Tibial artery (tissue), 4 donors: Measurements from ENCODE around the gene TBC1D7.

Experiments used
- DNase-seq, 2 donors: peaks; one replicate each; pipeline ENCODE4 v3.0.0-alpha.2; 2019
- H3K27ac ChIP-seq, 2 donors: fragments of 200-600 bp; sonication (generic) in 1 of 2; 1 replicate in 1 of 2; 2 replicates in 1 of 2; pipeline ENCODE4 v1.5.1; 2018 to 2019; ENCODE audit warnings: mild to moderate bottlenecking in 1 of 2
- H3K27me3 ChIP-seq, 2 donors: fragments of 200-600 bp; sonication (generic) in 1 of 2; one replicate each; pipeline versions ENCODE4 v1.5.1 to v1.6.0; 2016 to 2019
- H3K36me3 ChIP-seq, 3 donors: fragments of 200-600 bp; sonication (generic) in 2 of 3; one replicate each; pipeline ENCODE4 v1.5.1; 2016 to 2019; ENCODE audit warnings: mild to moderate bottlenecking in 2 of 3
- H3K4me1 ChIP-seq, 4 donors: fragments of 200-600 bp; sonication (generic) in 2 of 4; 1 replicate in 3 of 4; 2 replicates in 1 of 4; pipeline ENCODE4 v1.5.1; 2016 to 2019
- H3K4me3 ChIP-seq, 2 donors: fragments of 200-600 bp; sonication (generic) in 1 of 2; 1 replicate in 1 of 2; 2 replicates in 1 of 2; pipeline ENCODE4 v1.5.1; 2018 to 2019; ENCODE audit warnings: mild to moderate bottlenecking in 2 of 2
- H3K9me3 ChIP-seq, 3 donors: fragments of 200-600 bp; sonication (generic) in 1 of 3; one replicate each; pipeline ENCODE4 v1.5.1; 2016 to 2019
- intact Hi-C: fragments of 100-400 bp; cut with DNase I; formaldehyde crosslinking; loops from one replicate; pipeline ENCODE4 v1.15.0; 2023; ENCODE audit warnings: low total_unique reads
- TF ChIP-seq, protein P1 (sequence below), 2 experiments: fragments of 200-600 bp in 1 of 2; fragments of 450-650 bp in 1 of 2; IDR thresholded peaks; one replicate each; pipeline ENCODE4 v1.5.1; 2017 to 2019; ENCODE audit warnings: antibody characterized with exemption in 2 of 2, mild to moderate bottlenecking in 1 of 2, moderate library complexity in 1 of 2

The TBC1D7 gene

GRCh38 chr6:13296536-13296997 lies 31.8 kb downstream of the TBC1D7 start:
- H3K4me3 ChIP-seq = no peak overlapping the region
- H3K9me3 ChIP-seq = no peaks in the 10 kb centered on the region
- intact Hi-C loops = no loop called here
- no peaks in the 10 kb centered on the region for H3K27me3 ChIP-seq
- H3K4me1 ChIP-seq = no peaks in the 10 kb centered on the region
- DNase-seq = no peak
- TF ChIP-seq, protein P1, sequence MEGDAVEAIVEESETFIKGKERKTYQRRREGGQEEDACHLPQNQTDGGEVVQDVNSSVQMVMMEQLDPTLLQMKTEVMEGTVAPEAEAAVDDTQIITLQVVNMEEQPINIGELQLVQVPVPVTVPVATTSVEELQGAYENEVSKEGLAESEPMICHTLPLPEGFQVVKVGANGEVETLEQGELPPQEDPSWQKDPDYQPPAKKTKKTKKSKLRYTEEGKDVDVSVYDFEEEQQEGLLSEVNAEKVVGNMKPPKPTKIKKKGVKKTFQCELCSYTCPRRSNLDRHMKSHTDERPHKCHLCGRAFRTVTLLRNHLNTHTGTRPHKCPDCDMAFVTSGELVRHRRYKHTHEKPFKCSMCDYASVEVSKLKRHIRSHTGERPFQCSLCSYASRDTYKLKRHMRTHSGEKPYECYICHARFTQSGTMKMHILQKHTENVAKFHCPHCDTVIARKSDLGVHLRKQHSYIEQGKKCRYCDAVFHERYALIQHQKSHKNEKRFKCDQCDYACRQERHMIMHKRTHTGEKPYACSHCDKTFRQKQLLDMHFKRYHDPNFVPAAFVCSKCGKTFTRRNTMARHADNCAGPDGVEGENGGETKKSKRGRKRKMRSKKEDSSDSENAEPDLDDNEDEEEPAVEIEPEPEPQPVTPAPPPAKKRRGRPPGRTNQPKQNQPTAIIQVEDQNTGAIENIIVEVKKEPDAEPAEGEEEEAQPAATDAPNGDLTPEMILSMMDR (IDR thresholded peaks at IDR 0.05) = no peak
- no peak overlapping the region for H3K27ac ChIP-seq
- peaks cover 25 to 84% (median 29%) of the 10 kb centered on the region in 3 donors for H3K36me3 ChIP-seq

- no peak overlapping the region for H3K4me3 ChIP-seq
- H3K27me3 ChIP-seq = no peaks in the 10 kb centered on the region
- TF ChIP-seq, protein P1 (IDR thresholded peaks at IDR 0.05) = no peak
- DNase-seq = no peak
- H3K36me3 ChIP-seq = peaks cover 29 to 84% (median 35%) of the 10 kb centered on the region in 3 donors
- no peaks in the 10 kb centered on the region for H3K9me3 ChIP-seq
- intact Hi-C loops = no loop called here
- no peak overlapping the region for H3K27ac ChIP-seq
- no peaks in the 10 kb centered on the region for H3K4me1 ChIP-seq
Measured at GRCh38 chr6:13295576-13295975, 32.8 kb downstream of the TBC1D7 start.

- intact Hi-C loops = no loop called here
- Histone ChIP-seq H3K4me1 (peaks cover 0 to 6% (median 0%) of the 10 kb centered on the region in 4 donors), H3K27me3 (no peaks in the 10 kb centered on the region), H3K27ac (no peak overlapping the region), H3K9me3 (no peaks in the 10 kb centered on the region), H3K36me3 (peaks cover 29 to 75% (median 35%) of the 10 kb centered on the region in 3 donors), H3K4me3 (no peak overlapping the region)
- TF ChIP-seq, protein P1 (IDR thresholded peaks at IDR 0.05) = no peak
- DNase-seq = no peak
Measured at GRCh38 chr6:13294499-13295069, 33.8 kb downstream of the TBC1D7 start.

GRCh38 chr6:13292774-13293173 lies 35.6 kb downstream of the TBC1D7 start:
- no peak overlapping the region for H3K27ac ChIP-seq
- no peak overlapping the region for H3K4me3 ChIP-seq
- no peaks in the 10 kb centered on the region for H3K27me3 ChIP-seq
- TF ChIP-seq, protein P1 (IDR thresholded peaks at IDR 0.05) = no peak
- peaks cover 25 to 78% (median 37%) of the 10 kb centered on the region in 3 donors for H3K36me3 ChIP-seq
- no peak for DNase-seq
- peaks cover 0 to 22% (median 5%) of the 10 kb centered on the region in 4 donors for H3K4me1 ChIP-seq
- intact Hi-C loops = no loop called here
- H3K9me3 ChIP-seq = no peaks in the 10 kb centered on the region

DNA sequence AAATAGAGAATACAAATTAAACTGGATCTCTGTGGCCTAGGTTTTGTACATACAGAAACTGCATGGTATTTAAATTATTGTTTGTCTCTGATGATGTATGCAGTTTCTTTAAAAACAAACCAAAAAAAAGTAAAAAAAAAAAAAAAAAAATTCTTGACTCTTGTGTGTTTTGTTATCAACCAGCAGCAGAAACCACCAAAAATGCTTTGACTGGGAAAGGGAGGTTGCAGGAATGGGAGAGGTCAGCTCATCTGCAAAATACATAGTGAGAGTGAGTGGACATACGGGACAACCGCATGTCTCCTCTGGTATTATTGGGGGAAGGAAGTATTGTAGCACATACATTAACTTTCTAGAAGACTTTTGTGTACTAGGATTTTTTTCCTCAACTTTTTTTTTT lies 38.0 kb downstream of the TBC1D7 start:
- Histone ChIP-seq H3K9me3 (peaks cover 0 to 8% (median 0%) of the 10 kb centered on the region in 3 donors), H3K4me1 (peaks cover 0 to 22% (median 5%) of the 10 kb centered on the region in 4 donors), H3K27me3 (no peaks in the 10 kb centered on the region), H3K36me3 (peaks cover 45 to 80% (median 56%) of the 10 kb centered on the region in 3 donors), H3K27ac (peak overlapping the region in 1 of 2 donors; percentile 30), H3K4me3 (no peak overlapping the region)
- no peak for DNase-seq
- intact Hi-C loops = no loop called here
- TF ChIP-seq, protein P1 (IDR thresholded peaks at IDR 0.05) = no peak
